ENCODE measurements around the gene CCT4.
"Not testable (repeated sequence)": the region's sequence is repeated elsewhere in the genome, so short reads cannot be mapped to it uniquely, and the experiment has no call there.

Gene CCT4

GRCh38 chr2:61888267-61889055 is at the start of gene CCT4:
TSS of gene CCT4 (minus strand) at chr2:61888656. CDS start at chr2:61888507, 149 bp downstream.
- no peak for FAIRE-seq

- FAIRE-seq = no peak
These were observed 49.4 kb upstream of the CCT4 start for GRCh38 chr2:61937886-61938285.

GRCh38 chr2:61937098-61937497 is 48.6 kb upstream of the CCT4 start:
- FAIRE-seq = no peak

DNA sequence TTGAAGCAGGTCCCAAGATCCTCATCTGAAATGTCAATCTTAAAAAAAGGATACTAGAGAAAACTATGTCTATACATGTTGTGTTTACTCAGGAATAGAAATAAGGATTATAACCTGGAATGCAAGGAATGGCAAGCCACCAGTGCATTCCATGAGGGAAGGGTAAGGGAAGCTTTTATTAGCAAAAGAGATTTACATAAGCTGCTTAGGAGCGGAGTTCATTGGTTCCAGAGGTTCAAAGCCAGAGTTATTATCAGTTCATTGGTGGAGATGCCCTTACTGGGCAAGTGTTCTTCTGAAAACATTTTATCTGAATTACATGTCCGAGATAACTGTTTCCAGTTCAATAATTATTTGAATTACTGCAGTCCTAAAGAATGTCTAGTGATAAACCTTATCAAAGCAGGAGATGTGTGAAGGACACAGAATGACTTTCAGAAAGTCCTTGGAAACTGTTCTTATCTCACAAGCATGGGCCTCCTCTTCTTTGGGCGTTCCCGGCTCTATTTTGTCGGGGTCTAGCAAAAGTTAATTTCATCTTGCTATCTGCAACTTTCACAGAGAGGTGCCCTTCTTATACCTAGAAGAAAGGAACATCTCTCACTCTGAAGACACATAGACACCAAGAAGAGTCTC is 40.5 kb upstream of the CCT4 start:
- FAIRE-seq = no peak

DNA sequence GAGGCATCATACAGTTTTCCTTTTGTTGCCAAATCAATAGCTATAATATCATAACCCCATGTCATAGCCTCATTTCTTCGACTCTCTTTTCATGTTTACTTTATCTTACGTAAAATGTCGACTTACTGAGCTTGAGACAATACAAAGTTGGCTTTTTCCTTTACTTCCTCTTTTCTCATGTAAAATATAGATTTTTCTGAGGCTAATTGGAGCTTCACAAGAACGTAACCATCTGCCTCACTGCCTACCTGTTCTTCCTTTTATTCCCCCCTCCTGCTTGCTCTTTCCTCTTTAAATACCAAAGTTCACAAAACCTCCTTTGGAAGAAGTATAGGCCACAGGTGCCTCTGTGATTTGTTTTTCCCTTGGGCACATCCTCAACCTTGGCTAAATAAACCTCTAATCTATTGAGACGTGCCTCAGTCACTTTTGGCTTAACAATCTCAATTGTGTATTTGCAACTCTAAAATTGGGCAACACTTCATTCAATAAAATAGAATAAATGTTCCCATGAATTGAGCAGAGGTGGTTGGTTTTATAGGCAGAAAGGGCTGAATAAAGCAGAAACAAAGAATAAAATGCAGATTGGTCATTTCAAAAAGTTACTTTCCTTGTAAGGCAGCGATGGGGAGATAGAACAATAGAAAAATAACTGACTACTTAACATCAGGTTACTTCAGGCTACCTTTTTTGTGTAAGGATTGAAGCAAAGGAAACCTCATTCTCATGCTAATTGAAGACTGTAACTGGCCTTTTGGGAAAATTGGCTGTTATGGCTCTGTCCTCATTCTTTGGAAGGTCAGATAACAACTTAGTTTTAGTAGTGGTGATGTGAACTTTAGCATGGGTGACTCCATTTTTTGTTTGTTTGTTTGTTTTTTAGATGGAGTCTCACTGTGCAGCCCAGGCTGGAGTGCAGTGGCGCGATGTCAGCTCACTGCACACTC is 38.3 kb upstream of the CCT4 start:
- no peak for FAIRE-seq

GRCh38 chr2:61924895-61925663 is 36.6 kb upstream of the CCT4 start:
- FAIRE-seq = no peak

DNA sequence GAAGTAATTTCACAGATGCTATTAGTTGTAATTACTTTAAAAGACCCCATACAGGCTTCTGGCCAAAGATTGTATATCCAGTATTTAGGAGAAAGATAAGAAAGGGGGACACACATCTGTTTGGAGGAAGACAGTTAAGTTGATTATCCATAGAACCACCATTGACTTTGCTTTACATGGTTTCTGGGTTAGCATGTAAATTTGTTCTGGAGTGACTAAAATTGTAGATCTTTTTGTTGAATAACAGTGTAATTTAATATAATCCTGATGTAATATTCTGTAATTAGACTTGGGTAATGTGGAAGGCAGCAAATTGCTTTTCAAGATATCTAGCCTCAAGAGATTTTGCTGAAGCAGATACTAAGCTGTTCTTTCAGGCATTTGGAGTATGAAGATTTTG is 34.3 kb upstream of the CCT4 start:
- no peak for FAIRE-seq

- no peak for FAIRE-seq
These were observed 32.1 kb upstream of the CCT4 start for GRCh38 chr2:61920548-61920947.

GRCh38 chr2:61914794-61915193 is 26.3 kb upstream of the CCT4 start:
- FAIRE-seq = not testable (repeated sequence)

DNA sequence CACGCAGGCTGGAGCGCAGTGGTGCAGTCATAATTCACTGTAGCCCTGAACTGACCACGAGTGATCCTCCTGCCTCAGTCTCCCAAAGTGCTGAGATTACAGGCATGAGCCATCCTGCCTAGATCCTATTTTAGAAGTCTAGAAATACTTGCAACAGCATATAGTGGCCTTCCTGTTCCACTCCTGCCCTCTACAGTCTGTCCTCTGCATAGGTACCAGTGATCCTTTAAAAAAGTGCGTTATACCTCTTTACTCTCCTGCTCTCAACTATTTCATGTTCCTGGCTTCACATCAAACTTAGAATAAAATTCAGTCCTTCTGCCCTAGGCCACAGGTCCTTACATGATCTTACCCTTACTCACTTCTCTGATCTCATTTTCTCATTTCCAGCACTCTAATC is 23.1 kb upstream of the CCT4 start:
- no peak for FAIRE-seq

GRCh38 chr2:61910603-61911002 is 22.1 kb upstream of the CCT4 start:
- FAIRE-seq = no peak

GRCh38 chr2:61909116-61909515 is 20.7 kb upstream of the CCT4 start:
- FAIRE-seq = no peak

GRCh38 chr2:61906186-61906470 is 17.7 kb upstream of the CCT4 start:
- FAIRE-seq = no peak

- no peak for FAIRE-seq
These were observed 17.1 kb upstream of the CCT4 start, which contains the start of gene COMMD1 for GRCh38 chr2:61905372-61906185. TSS of gene COMMD1 (plus strand) at chr2:61905674. CDS start at chr2:61905679, 5 bp downstream.

DNA sequence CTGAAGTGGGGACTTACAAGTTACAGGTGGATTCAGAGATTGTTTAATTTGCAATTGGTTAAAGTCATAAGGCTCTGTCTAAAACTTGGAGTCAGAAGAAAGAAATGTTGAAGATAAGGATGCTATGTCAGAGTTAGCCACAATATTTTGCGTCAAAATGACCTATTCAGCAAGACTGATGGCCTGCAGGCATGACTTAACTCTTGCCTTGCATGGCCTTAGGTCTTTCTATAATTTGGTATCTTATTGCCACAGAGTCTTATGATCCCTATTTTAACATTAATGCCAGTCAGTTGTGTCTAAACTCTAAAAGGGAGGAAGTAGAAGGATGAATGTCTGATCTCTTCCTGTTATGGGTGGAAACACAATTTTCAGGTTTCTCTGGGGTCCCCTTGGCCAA is 11.8 kb upstream of the CCT4 start:
- FAIRE-seq = no peak

DNA sequence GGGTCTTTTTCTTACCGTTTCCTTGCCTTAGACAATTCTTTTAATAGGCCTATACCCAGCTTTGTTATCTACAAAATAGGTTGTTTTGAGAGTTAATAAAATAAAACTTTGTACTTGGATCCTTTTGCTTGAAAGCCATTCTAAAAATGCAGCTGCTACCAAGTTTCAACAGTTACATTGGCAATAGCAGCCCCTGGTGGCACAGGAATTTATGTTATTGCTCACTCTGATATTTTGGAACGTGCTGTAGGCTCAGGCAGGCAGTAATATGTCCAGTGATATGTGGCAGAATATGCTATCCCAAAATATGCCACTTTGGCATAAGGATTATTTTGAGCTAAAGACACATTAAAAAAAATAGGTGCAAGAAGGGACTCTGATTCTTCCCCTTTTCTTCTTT is 10.4 kb upstream of the CCT4 start:
- no peak for FAIRE-seq

DNA sequence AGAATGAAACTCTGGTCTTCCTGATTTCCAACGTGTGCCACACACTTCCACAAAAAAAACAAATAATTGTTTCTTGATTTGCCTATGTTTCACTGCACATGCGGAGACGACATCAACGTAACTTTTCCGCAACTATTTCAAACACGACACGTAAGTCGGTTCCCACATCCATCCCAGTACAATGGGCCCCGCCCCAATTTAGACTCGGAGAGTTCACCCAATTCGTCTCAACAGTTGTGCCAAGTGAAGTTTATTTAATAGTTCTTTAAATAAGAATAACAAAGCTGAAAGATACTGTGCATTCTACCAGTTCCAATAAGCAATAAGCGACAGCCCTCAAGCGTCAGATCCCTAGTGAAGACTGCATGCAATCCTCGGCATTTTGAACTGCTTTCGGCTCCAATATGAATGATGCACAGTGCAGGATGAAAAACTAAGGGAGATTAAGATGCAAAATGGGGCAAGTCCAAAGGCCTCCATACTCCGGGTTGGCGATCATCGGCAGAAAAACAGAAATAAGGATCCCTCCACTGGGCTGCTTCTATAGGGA is 664 bp downstream of the CCT4 start:
- FAIRE-seq = no peak

DNA sequence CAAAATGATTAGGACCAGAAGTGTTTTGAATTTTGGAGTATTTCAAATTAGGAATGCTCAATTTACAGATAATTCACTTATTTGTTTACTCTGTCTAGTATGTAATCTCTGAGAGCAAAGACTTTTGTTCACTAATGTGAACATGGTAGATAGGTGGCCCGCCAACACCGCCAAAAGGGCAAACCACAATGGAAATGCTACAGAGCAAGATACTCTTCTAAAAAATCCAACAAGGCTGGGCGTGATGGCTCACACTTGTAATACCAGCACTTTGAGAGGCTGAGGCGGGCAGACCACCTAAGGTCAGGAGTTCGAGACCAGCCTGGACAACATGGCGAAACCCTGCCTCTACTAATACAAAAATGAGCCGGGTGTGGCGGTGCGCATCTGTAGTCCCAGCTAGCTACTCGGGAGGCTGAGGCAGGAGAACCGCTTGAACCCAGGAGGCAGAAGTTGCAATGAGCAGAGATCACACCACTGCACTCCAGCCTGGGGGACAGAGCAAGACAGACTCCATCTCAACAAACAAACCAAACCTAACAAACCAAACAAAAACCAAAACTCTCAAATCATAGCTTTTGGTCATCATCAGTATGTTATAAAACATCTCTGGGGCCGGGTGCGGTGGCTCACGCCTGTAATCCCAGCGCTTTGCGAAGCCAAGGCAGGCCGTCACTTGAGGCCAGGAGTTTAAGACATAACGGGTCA is 2.4 kb downstream of the CCT4 start:
- no peak for FAIRE-seq

GRCh38 chr2:61882850-61883249 is 5.6 kb downstream of the CCT4 start:
- no peak for FAIRE-seq

DNA sequence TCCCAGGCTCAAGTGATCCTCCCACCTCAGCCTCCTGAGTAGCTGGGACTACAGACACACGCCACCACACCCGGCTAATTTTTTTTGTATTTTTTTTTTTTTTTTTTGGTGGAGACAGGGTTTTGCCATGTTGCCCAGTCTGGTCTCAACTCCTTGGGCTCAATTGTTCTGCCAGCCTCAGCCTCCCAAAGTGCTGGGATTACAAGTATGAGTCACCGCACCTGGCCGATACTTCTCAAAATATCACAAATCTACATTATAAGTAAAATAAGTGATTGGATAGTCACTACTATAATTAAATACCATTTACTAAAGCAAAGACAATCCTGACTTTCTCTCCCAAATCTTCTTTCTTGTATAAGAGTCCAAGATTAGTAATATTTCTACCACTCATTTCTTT is 9.1 kb downstream of the CCT4 start:
- FAIRE-seq = not testable (repeated sequence)

DNA sequence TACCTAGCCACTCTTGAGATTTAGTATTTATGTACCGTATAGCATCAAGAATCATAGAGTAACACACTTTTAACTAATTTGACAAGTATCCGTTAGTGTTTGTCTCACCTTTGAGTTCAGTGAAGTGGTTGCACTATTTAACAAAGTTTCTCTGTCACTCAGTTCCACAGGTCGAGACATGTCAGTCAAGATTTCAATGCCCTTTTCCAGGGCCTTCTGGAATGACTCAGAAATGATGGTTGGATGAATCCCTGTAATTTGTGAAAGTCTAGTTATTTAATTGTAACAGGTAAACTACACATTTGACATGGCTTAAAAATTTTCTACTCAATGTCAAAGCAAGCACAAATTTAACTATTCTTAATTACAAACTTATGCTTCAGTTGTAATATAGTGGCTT is 9.7 kb downstream of the CCT4 start:
- FAIRE-seq = no peak
